ENCODE results near the gene FRMD7.
"Not testable (repeated sequence)": the region's sequence is repeated elsewhere in the genome, so short reads cannot be mapped to it uniquely, and the experiment has no call there.

FRMD7 gene

DNA sequence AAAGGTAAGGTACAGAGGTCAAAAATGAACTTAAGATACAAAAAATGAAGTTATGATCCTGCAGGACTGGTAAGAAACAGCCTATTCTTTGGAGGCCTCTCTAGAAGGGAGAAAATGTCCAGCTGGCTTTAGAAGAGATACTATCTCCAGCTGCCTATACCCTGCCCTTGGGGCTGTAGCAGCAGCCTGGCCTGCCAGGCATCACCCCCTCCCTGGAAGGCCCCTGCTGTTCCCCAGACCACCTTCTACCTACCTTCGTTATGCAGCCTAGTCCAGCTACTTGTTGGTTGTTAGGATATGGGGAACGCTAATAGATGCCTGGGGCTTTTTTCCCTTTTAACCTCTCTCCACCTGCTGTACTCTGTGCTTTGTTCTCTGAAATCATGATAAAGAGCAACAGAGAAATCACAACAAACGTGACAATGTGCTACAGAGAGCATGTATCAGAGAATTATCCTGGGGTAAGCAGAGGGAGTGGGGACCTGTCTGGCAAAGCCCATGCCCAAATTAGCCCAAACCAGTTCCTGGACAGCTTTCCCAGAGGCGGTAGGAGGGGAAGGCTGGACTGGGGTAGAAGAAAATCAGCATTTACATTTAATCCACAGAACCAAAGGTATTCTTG, 34.5 kb downstream of the FRMD7 start:
- in situ Hi-C loops (cut with MboI; ENCODE audit: low sequenced_read_pairs) = no loop called here

DNA sequence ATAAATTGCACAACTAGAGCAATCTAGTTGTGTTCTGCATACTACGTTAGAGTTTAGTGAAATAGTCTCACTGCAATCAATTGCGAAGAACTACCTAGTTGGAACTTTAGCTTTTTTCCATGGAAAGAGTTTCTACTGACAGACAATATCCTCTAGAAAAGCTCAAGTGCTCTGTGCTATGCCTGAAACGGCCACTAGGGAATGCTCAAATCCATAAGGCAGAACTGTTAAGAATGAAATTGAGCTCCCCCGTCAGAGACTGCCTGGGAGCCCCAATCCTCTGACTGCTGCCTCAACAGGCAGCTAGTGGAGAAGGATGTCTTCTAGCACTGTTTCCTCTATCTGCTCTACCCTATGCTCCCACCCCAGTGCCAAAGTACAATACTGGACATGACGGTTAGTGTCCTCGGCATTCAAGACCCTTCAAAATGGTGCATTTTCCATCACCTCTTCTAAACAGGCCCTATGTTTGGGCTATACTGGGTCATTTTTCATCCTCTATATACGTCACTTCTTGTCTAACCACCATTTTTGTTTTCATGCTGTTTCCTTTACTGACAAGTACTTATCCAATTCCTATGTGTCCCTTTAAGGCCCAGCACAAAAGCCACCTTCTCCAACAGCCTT, 35.3 kb downstream of the FRMD7 start:
- in situ Hi-C loops (cut with MboI; ENCODE audit: low sequenced_read_pairs) = no loop called here

DNA sequence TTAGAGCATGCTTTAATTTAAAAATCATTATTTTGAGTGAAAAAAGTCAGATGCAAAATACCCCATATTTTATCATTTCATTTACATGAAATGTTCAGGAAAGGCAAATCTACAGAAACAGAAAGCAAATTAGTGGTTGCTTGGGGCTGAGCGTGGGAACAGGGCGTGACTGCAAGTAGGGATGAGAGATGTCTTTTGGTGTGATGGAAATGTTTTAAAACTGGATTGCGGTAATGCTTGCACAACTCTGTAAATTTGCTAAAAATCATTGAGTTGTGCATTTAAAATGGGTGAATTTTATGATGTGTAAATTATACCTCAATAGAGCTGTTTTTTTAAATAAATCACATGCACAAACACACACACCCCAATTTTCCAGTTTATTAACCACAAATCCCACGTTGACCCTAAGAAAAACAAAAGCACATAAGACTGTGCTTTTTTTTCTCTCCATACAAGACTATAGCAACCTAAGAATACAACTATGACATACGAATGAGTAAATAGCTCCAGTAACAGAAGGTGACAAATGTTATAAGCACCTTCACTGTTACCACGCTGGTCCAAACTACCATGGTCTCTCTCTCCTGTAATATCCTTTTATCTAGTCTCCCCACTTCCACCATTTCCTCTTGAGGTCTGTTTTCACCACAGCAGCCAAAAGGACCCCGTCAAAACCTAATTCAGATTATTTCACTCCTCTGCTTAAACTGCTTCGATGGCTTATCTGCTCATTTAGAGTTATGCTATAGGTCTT, 37.2 kb downstream of the FRMD7 start:
- in situ Hi-C loops (cut with MboI; ENCODE audit: low sequenced_read_pairs) = no loop called here

DNA sequence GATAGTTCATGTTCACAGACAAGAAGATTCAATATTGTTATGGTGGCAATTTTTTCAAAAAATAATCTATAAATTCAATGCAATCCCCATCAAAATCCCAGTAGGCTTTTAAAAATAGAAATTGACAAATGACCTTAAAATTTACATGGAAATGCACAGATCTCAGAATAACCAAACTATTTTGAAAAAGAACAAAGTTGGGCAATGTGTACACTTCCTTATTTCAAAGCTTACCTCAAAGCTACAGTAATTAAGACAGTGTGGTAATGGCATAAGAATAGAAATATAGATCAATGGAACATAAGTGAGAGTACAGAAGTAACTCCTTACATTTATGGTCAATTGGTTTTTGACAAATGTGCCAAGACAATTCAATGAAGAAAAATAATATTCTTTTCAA, 39.0 kb downstream of the FRMD7 start:
- in situ Hi-C loops (cut with MboI; ENCODE audit: low sequenced_read_pairs) = no loop called here

DNA sequence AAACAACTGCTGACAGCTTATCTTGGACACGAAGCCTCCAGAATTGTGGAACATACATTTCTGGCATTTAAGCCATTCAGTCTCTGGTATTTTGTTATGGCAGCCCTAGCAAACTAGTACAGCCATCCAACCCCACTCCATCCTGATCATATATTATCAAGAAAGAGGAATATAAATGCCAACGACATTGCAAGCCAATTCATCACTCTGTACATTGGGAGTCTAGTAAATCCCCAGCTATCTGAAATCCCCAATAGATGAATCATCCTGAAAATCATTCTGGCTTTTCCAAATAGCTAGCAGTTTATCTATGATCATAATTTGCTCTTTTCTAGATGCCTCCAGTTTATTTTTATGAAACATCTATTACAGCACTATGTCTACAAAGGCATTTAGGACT, 41.1 kb downstream of the FRMD7 start:
- in situ Hi-C loops (cut with MboI; ENCODE audit: low sequenced_read_pairs) = no loop called here

DNA sequence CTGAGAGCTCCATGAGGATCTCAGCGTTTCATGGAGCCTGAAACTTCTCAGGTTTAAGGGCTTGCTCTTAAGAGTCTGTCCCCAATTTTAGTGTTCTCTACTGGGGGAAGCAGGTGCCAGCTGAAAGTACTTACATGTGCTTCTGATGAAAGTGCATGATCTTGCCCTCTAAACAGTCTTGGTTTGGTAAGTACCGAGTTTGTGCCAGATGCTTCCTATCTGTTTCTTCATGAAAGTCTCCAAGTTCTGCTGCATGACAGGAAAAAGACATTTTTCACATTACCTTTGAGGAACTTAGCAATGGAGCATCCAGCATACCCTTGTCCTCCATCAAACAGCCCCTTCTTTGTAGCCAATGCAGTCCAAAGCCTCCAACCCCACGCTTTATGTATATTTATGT, 42.0 kb downstream of the FRMD7 start:
- in situ Hi-C loops (cut with MboI; ENCODE audit: low sequenced_read_pairs) = no loop called here

DNA sequence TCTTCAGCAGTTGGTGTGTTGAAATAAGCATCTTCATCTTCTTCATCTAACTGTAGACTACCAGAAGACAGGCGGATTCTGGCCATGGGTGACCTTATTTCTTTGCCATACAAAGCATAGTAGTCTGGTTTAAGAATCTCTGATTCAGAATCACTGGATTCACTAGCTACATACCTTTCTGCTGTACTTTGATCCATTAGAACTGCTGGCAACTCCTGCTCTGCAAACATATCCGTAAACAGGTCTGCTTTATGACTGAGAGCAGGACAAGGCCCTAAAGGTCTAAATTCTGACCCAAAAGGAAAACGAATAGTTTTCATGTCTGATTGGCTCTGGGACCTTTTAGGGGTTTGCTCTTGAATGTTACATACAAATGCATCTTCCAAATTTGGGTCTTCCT, 49.9 kb downstream of the FRMD7 start:
- in situ Hi-C loops (cut with MboI; ENCODE audit: low sequenced_read_pairs) = no loop called here

DNA sequence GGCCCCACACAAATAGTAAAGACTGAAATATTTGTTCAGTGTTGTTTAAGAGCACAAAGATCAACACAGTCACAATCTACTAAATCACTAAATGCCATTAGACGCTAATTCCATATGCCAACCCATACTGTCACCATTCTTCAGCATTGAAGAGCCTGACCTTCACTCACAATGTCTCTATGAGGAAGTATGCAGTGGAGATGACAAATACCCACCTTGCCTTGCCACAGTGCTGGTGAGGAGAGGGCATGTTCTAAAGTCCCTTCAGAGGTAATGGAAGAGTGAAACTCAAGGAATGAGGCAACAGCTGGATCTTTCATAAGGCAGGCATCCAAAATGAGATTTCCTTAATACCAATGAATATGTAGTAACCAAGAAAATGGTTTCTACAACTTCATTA, 50.4 kb downstream of the FRMD7 start:
- in situ Hi-C loops (cut with MboI; ENCODE audit: low sequenced_read_pairs) = no loop called here

DNA sequence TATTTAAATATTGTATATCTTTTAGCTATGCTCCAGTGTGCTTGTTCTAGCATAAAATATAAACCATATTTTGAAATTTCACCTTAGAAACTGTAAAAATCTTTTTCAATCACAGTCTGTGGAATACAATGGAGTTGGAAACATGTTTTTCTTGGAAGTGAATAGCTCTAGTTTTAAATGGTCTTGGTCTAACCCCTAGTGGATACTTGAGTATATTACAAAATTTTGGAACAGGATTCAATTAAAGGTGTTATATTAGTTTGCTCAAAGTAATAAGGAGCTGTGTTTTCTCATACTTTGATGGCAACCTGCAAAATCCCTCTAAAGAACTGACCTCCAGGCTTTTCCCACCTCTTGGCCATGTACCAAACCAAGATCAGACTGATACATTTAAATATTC, 56.6 kb downstream of the FRMD7 start:
- in situ Hi-C loops (cut with MboI; ENCODE audit: low sequenced_read_pairs) = no loop called here

DNA sequence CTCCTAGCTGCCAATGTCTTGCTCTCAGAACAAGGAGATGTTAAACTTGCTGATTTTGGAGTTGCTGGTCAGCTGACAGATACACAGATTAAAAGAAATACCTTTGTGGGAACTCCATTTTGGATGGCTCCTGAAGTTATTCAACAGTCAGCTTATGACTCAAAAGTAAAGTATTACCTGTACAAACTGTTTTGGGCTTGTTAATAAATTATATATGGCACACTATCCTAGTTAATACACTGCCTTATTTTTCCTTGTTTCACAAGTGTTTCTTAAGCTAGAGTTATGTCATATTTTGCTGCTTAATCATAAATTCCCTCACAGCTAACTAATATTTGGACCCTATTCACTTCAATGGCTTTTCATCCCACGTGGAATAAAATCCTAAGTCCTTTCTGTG, 59.4 kb downstream of the FRMD7 start:
- in situ Hi-C loops (cut with MboI; ENCODE audit: low sequenced_read_pairs) = no loop called here

DNA sequence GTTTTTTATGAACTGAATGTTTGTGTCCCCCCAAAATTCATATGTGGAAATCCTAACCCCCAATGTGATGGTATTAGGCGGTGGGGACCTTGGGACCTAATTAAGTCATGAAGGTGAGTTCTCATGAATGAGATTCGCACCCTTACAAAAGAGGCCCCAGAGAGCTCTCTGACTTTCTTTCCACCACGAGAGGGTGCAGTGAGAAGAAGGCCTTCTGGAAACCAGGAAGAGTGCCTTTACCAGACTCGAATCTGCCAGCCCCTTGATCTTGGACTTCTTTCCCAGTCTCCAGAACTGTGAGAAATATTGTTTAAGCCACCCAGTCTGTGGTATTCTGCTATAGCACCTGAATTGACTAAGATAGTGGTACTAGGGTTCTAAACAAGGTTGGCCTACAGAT, 64.0 kb downstream of the FRMD7 start:
- in situ Hi-C loops (cut with MboI; ENCODE audit: low sequenced_read_pairs) = no loop called here

DNA sequence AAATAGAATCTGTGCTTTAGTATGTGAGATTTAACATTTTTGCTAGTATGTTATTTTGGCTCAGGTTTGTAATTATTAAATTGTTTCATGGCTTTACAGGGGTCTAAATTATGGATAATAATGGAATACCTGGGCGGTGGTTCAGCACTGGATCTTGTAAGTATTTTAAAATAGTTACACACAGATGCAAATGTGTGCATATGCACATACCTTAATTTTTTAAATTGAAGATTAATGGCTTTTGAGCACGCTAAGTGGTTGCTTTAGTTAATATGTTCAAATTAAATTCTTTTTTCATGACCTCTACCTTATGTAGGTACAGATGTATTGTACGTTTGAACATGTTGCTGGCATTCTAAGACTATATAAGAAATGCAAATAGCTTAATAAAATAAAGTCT, 64.5 kb downstream of the FRMD7 start:
- in situ Hi-C loops (cut with MboI; ENCODE audit: low sequenced_read_pairs) = no loop called here

DNA sequence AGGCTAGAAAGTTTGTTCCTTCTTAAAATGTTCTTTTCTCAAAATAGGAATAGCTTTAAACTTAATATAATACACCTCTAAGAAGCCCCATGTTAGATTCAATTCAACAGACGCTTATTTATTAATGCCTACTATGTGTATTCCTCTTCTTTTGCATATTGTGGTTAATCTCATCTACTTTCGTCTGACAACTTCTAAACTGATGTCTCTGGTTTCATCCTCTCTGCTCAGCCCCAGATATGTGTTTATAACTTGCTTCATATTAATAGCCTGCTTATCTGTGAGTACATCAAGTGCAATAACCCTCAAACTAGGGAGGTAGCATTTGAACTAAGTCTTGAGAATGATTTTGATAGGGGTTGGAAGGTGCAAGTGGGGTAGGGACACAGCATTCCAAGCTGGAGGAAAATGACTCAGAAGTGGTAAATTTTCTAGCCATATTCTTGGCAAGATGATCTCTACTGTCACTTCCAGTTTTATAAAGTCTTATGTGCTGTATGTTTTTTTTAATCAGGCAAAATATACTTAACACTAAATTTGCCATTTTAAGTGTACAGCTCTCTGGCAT, 67.8 kb downstream of the FRMD7 start:
- in situ Hi-C loops (cut with MboI; ENCODE audit: low sequenced_read_pairs) = no loop called here

DNA sequence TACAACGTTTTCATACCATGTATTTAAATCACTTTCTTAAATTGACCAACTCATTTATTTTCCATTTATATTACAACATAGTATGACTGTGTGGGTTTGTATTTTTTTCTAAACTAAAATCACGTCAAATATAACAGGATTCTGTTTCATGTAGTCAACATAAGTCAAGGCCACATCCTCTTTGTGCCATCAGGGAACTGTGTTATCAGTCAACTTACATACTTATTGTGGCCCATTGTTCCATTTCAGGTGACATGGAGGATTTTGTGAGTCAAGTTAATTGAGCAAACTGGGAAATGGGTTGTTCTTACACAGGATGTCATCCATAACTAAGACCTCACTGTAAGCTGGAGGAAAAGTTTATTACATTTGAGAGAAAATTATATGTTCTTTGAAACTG, 68.8 kb downstream of the FRMD7 start:
- in situ Hi-C loops (cut with MboI; ENCODE audit: low sequenced_read_pairs) = no loop called here

DNA sequence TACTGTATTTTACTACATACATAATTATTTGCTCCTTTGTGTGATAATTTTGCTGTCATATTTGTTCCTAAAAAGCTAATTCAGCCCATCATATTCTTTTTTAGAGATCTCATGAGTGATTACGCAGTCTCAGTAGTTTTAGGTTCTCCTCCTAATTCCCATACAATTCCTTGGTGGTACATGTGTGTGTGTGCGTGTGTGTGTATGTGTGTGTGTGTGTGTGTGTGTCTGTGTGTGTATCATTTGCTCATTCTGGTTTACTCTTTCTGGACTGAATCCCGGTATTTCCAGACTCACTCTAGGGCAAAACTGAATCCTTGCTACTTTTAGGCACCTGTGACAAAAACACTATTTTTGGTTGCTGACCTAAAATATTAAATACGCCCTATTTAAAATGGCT, 69.8 kb downstream of the FRMD7 start:
- in situ Hi-C loops (cut with MboI; ENCODE audit: low sequenced_read_pairs) = no loop called here

DNA sequence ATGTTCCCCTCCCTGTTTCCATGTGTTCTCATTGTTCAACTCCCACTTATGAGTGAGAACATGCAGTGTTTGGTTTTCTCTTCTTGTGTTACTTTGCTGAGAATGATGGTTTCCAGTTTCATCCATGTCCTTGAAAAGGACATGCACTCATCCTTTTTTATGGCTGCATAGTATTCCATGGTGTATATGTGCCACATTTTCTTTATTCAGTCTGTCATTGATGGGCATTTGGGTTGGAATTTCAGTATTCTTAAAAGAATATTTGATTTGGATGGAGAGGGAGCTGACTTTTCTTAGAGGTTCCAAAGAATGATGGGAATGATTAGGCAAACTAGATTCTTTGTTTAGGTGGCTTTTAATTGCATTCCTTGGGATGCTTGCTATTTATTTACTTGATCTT, 76.0 kb downstream of the FRMD7 start:
- in situ Hi-C loops (cut with MboI; ENCODE audit: low sequenced_read_pairs) = not testable (repeated sequence)

DNA sequence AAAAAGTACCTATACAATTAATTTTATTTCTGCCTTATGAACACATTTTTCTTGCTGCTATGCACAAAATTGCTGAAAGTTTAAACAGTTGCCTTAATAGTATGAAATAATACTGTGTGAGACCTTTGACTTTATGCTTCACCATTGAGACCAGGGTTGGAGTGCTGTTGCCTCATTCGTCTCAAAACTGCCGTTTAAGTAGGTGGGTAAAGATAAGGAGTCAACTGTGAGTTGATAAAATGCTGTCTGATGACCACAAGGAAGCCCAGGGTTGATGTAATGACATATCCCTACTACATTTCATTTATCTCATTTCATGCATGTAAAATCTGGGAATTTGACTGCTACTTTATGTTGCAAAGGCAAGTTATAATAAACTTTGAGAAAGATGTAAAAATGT, 81.3 kb downstream of the FRMD7 start:
- in situ Hi-C loops (cut with MboI; ENCODE audit: low sequenced_read_pairs) = no loop called here

DNA sequence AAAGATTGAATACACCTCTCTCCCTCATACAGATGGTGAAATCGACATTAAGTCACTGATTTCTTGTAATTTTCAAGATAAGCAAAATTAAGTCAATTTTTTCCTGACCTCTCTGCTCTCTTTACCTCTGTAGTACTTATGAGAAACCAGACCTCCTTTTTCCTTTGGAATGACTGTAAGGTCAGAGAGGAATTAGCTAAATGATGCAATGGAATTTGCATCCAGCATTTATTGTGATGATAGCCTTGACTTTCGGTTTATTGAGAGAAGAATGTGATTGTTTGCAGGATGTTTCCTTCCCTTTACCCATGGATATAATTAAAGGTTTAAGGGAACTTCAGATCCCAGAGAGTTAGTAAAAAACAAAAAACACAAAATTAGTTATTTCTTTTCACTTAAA, 82.4 kb downstream of the FRMD7 start:
- in situ Hi-C loops (cut with MboI; ENCODE audit: low sequenced_read_pairs) = no loop called here

DNA sequence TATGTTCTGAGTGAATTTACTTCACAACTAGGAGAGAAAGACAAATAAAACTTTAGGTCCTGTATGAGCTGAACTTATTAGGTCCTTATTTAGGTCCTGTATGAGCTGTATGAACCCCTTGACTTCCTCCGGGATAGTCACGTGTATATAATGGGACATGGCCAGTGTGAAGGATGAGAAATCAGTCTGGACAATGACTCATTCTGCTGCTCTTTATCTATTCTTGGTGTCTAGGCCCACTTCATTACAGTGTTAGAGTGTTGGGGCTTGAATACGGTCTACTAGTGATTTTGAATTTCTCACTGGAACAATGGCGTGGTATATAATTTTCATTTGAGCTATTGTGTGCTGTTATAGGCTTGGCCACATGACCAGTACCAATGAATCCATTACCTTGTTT, 82.9 kb downstream of the FRMD7 start:
- in situ Hi-C loops (cut with MboI; ENCODE audit: low sequenced_read_pairs) = no loop called here

DNA sequence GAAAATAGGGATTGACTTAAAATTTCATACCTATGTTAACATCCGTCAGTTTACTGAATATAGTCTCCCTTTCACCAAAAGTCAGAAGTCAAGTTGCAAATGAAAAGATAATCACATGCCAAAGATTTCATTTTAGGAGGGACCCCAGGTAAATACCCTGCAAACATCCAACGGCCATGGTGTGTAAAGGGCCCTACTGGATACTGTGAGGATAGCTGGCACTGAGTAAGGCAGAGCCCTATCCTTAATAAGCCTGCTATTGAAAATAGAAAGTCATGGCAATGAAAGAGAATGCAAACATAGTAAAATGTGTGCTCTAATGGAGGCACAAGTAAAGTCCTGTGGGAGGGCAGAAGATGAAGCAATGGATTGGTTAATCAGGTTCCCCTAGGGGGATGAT, 83.8 kb downstream of the FRMD7 start:
- in situ Hi-C loops (cut with MboI; ENCODE audit: low sequenced_read_pairs) = no loop called here

DNA sequence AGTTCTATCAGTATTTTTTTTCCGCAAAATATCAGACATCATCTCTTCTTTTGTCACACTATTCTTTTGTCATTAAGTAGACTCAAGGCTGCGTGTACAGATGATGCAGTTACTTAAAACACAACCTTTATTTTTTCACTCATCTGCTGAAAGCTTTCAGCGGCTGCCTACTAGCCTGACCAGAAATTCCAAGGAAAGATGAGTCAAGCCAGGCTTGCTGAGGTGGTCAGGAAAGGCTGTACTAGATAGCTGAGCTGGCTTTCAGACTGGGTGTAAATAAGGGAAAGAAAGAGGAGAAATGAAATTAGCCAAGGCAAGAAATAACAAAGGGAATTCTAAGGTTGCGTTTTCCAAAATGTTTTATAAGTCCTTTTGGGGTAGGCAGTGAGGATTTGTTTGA, 86.8 kb downstream of the FRMD7 start:
- in situ Hi-C loops (cut with MboI; ENCODE audit: low sequenced_read_pairs) = no loop called here

DNA sequence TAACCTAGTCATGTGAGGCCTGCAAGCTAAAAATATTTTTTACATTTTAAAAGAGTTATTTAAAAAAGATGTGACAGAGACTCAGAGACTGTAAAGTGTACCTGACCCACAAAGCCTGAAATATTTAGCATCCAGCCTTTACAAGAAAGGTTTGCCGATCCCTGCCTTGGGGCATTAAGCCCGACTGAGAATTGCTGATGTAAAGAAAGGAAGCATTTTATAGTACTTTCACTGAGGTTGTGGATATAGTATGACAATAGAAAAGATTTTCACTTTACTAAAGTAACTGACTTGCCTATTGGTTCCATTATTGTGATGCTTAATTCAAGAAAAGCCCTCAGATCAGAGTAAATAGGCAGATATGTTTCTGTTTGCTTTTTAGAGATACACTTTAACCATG, 87.8 kb downstream of the FRMD7 start:
- in situ Hi-C loops (cut with MboI; ENCODE audit: low sequenced_read_pairs) = no loop called here

Data from hTERT RPE-1 (cell line).